Panc1 (cell line): ENCODE results near the gene GSTT2.
"Not testable (repeated sequence)": the region's sequence is repeated elsewhere in the genome, so short reads cannot be mapped to it uniquely, and the experiment has no call there.

Experiments used
- POLR2AphosphoS5 ChIP-seq: IDR thresholded peaks from 2 replicates; pipeline ENCODE4 v1.6.1; 2012; ENCODE audit warnings: mild to moderate bottlenecking, low read depth, low read length, moderate library complexity
- TF ChIP-seq, protein P1 (sequence below): fragments of 450-650 bp; IDR thresholded peaks from 2 replicates; pipeline ENCODE4 v1.5.1; 2017; ENCODE audit warnings: mild to moderate bottlenecking
- TF ChIP-seq, protein P2 (sequence below), 2 experiments: IDR thresholded peaks; 2 replicates each; pipeline ENCODE4 v1.6.1; 2011 to 2012; ENCODE audit warnings: low read depth in 2 of 2, control low read depth in 1 of 2, low read length in 1 of 2, mild to moderate bottlenecking in 1 of 2, moderate library complexity in 1 of 2; ENCODE audit not compliant: insufficient read depth in 1 of 2

DNA sequence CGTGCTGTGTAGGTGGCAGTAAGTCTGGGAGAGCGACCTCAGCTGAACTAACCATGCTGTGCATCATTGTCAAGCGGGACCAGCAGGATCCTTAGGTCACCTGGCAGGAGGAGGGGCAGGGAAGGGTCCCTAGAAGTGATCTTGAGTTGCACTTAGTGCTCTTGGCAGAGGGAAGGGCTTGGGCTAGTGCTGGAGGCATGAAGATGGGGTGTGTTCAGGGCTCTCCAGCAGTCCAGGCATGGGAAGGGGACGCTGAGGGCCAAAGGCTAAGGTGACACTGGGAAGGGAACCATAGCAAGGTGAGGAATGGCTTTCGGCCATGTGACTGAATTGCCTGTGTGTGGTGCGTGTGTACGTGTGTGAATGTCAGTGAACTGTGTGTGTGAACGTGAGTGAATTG lies 6.2 kb downstream of the GSTT2 start:
- TF ChIP-seq, protein P1, sequence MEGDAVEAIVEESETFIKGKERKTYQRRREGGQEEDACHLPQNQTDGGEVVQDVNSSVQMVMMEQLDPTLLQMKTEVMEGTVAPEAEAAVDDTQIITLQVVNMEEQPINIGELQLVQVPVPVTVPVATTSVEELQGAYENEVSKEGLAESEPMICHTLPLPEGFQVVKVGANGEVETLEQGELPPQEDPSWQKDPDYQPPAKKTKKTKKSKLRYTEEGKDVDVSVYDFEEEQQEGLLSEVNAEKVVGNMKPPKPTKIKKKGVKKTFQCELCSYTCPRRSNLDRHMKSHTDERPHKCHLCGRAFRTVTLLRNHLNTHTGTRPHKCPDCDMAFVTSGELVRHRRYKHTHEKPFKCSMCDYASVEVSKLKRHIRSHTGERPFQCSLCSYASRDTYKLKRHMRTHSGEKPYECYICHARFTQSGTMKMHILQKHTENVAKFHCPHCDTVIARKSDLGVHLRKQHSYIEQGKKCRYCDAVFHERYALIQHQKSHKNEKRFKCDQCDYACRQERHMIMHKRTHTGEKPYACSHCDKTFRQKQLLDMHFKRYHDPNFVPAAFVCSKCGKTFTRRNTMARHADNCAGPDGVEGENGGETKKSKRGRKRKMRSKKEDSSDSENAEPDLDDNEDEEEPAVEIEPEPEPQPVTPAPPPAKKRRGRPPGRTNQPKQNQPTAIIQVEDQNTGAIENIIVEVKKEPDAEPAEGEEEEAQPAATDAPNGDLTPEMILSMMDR = not testable (repeated sequence)
- TF ChIP-seq, protein P2, sequence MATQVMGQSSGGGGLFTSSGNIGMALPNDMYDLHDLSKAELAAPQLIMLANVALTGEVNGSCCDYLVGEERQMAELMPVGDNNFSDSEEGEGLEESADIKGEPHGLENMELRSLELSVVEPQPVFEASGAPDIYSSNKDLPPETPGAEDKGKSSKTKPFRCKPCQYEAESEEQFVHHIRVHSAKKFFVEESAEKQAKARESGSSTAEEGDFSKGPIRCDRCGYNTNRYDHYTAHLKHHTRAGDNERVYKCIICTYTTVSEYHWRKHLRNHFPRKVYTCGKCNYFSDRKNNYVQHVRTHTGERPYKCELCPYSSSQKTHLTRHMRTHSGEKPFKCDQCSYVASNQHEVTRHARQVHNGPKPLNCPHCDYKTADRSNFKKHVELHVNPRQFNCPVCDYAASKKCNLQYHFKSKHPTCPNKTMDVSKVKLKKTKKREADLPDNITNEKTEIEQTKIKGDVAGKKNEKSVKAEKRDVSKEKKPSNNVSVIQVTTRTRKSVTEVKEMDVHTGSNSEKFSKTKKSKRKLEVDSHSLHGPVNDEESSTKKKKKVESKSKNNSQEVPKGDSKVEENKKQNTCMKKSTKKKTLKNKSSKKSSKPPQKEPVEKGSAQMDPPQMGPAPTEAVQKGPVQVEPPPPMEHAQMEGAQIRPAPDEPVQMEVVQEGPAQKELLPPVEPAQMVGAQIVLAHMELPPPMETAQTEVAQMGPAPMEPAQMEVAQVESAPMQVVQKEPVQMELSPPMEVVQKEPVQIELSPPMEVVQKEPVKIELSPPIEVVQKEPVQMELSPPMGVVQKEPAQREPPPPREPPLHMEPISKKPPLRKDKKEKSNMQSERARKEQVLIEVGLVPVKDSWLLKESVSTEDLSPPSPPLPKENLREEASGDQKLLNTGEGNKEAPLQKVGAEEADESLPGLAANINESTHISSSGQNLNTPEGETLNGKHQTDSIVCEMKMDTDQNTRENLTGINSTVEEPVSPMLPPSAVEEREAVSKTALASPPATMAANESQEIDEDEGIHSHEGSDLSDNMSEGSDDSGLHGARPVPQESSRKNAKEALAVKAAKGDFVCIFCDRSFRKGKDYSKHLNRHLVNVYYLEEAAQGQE (IDR thresholded peaks at IDR 0.05; ENCODE audit: insufficient read depth in 1 of 2, low read depth in 2 of 2, low read length in 1 of 2) = not testable (repeated sequence)
- not testable (repeated sequence) for TF ChIP-seq POLR2AphosphoS5
